ENCODE measurements around the gene TSEN34. TPM values are rescaled to one million over a fixed set of nuclear protein-coding genes. Genes with fewer than 3 reads are reported as not detected.
"Not testable (repeated sequence)": the region's sequence is repeated elsewhere in the genome, so short reads cannot be mapped to it uniquely, and the experiment has no call there.

Gene TSEN34
- total RNA-seq, 4 donors from 2014 or later = 80.5 to 118 (median 107) TPM

GRCh38 chr19:54162884-54163283 lies 28.2 kb upstream of the TSEN34 start:
- DNase-seq (ENCODE audit: low spot score in 2 of 2) = no peak
- intact Hi-C loops (cut with DNase I; ENCODE audit: low total_unique reads) = no loop called here
- no peak overlapping the region for H3K4me3 ChIP-seq (ENCODE audit: low read depth, poor library complexity, severe bottlenecking)
- TF ChIP-seq, protein P1, sequence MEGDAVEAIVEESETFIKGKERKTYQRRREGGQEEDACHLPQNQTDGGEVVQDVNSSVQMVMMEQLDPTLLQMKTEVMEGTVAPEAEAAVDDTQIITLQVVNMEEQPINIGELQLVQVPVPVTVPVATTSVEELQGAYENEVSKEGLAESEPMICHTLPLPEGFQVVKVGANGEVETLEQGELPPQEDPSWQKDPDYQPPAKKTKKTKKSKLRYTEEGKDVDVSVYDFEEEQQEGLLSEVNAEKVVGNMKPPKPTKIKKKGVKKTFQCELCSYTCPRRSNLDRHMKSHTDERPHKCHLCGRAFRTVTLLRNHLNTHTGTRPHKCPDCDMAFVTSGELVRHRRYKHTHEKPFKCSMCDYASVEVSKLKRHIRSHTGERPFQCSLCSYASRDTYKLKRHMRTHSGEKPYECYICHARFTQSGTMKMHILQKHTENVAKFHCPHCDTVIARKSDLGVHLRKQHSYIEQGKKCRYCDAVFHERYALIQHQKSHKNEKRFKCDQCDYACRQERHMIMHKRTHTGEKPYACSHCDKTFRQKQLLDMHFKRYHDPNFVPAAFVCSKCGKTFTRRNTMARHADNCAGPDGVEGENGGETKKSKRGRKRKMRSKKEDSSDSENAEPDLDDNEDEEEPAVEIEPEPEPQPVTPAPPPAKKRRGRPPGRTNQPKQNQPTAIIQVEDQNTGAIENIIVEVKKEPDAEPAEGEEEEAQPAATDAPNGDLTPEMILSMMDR (IDR thresholded peaks at IDR 0.05) = no peak
- TF ChIP-seq POLR2A (IDR thresholded peaks at IDR 0.05) = no peak
- WGBS, 2 donors = 68 to 71% methylated on average over 14 of the region's 14 CpGs

- peak in 1 of 2 donors; percentile 94 for DNase-seq (ENCODE audit: low spot score in 2 of 2)
- WGBS, 2 donors = 19% methylated on average over 35 to 36 of the region's 37 CpGs
- H3K4me3 ChIP-seq (ENCODE audit: low read depth, poor library complexity, severe bottlenecking) = no peak overlapping the region
- no peak for TF ChIP-seq POLR2A (IDR thresholded peaks at IDR 0.05)
- TF ChIP-seq, protein P1 (IDR thresholded peaks at IDR 0.05) = no peak
- intact Hi-C loops (cut with DNase I; ENCODE audit: low total_unique reads) = loop anchor here (5.0 kb wide), 1 partner anchor 68 kb away; no protein-coding TSS in a partner anchor
Measured at GRCh38 chr19:54164369-54165068, 26.6 kb upstream of the TSEN34 start.

DNA sequence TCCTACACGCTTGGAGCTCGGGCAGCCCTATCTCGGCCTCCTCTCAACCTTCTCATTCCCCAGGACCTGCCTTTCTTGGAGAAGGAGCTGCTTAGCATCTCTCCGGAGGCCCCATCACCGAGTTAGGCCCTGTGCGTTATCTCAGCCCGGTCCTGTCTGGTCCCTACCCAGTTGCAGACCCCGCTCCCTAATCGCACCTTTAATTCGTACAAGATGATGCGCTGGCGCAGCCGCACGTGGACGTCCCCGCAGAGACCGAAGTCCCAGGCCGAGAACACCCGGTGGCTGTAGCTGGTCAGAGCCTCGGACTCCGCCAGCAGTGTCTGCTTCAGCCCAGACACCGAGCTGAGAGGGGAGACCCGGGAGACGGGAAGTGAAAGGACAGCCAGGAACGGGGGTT lies 25.9 kb upstream of the TSEN34 start:
- TF ChIP-seq POLR2A (IDR thresholded peaks at IDR 0.05) = no peak
- TF ChIP-seq, protein P1 (IDR thresholded peaks at IDR 0.05) = no peak
- intact Hi-C loops (cut with DNase I; ENCODE audit: low total_unique reads) = loop anchor here (5.0 kb wide), 1 partner anchor 67 kb away; no protein-coding TSS in a partner anchor
- H3K4me3 ChIP-seq (ENCODE audit: low read depth, poor library complexity, severe bottlenecking) = no peak overlapping the region
- DNase-seq (ENCODE audit: low spot score in 2 of 2) = no peak
- WGBS, 2 donors = 91 to 94% methylated on average over 25 of the region's 25 CpGs

DNA sequence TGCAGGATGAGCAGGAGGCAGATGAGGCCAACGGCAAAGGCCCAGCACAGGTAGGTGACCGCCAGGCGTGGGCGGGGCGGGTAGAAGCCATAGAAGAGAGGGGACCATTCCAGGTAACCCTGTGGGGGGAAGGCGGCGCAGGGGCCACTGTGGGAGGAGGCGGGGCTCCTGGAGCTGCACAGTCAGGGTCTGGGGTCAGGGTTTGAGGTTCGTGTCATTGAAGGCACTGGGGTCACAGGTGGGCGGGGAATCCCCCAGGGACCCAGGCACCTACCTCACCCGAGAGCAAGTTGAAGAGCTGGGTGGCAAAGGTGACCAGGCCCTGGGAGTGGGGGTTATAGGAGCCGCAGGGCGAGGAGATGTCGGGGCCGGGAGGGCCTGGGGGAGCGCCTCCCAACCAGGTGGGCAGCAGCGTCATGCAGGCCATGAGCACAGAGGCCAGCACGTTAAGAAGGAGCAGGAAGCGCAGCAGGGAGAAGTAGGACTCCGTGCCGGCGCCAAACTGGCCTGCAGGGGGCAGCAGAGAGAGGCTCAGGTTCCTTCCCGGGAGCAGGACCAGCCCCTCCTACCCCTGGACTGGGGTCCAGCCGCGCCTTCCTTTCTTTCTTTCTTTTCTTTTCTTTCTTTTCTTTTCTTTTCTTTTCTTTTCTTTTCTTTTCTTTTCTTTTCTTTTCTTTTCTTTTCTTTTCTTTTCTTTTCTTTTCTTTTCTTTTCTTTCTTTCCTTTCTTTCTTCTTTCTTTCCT lies 22.8 kb upstream of the TSEN34 start:
- intact Hi-C loops (cut with DNase I; ENCODE audit: low total_unique reads) = loop anchor here (5.0 kb wide), 1 partner anchor 64 kb away; no protein-coding TSS in a partner anchor
- no peak overlapping the region for H3K4me3 ChIP-seq (ENCODE audit: low read depth, poor library complexity, severe bottlenecking)
- TF ChIP-seq, protein P1 (IDR thresholded peaks at IDR 0.05) = peak in 1 of 3 donors; percentile 73
- no peak for TF ChIP-seq POLR2A (IDR thresholded peaks at IDR 0.05)
- peak; percentile 86 to 98 for DNase-seq (ENCODE audit: low spot score in 2 of 2)
- WGBS, 2 donors = 21 to 26% methylated on average over 25 of the region's 25 CpGs

DNA sequence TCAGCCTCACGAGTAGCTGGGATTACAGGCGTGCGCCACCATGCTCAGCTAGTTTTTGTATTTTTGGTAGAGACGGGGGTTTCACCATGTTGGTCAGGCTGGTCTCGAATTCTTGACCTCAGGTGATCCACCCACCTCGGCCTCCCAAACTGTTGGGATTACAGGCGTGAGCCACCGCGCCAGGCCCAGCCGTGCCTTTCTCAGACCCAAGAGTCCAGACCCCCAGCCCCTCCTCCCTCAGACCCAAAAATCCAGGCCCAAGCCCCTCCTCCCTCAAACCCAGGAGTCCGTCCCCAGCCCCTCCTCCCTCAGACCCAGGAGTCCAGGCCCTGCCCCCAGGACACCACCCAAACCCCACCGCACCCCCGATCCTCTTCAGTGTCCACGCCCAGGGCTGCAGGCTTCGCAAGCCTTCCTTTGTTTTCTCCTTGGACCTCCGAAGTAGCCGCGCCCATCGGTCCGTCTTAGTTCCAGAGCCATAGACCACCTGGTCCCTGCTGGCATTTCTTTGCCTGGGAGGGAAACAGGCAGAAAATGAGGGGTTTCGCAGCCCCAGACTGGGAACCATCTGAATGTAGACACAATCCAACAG lies 21.9 kb upstream of the TSEN34 start:
- no peak overlapping the region for H3K4me3 ChIP-seq (ENCODE audit: low read depth, poor library complexity, severe bottlenecking)
- DNase-seq (ENCODE audit: low spot score in 2 of 2) = no peak
- 83 to 87% methylated on average over 20 to 21 of the region's 21 CpGs for WGBS, 2 donors
- intact Hi-C loops (cut with DNase I; ENCODE audit: low total_unique reads) = loop anchor here (5.0 kb wide), 1 partner anchor 63 kb away; no protein-coding TSS in a partner anchor
- TF ChIP-seq, protein P1 (IDR thresholded peaks at IDR 0.05) = no peak
- no peak for TF ChIP-seq POLR2A (IDR thresholded peaks at IDR 0.05)

DNA sequence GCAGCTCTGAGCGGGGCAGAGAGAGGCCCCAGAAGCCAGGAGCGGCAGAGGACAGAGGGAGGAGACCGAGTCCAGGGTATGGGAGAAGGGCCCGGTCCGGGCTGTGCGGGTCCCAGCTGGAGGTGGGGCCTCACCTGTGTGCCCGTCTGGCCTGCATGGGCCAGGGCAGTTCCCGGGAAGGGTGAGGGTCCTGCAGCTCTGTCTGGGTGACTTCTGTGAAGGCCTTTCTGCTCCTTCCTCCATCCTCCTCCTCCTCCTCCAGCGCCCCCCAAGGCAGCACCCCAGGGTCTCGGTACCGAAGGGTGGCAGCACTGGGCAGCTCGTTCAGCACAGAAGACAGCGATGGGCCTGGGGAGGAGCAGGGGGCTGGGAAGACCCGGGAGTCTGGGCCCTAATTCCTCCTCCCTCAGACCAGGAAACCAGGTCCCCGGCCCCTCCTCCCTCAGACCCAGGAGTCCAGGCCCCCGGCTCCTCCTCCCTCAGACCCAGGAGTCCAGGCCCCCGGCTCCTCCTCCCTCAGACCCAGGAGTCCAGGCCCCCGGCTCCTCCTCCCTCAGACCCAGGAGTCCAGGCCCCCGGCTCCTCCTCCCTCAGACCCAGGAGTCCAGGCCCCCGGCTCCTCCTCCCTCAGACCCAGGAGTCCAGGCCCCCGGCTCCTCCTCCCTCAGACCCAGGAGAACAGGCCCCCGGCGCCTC lies 19.2 kb upstream of the TSEN34 start:
- DNase-seq (ENCODE audit: low spot score in 2 of 2); intact Hi-C loops (cut with DNase I; ENCODE audit: low total_unique reads); H3K4me3 ChIP-seq (ENCODE audit: low read depth, poor library complexity, severe bottlenecking): not testable (repeated sequence)
- WGBS, 2 donors = 70 to 75% methylated on average over 16 to 17 of the region's 23 CpGs

Measured in lower leg skin (tissue), 4 donors.